GM23338 (cell line): ENCODE measurements around the gene INO80E.

Experiments
- CREB1 ChIP-seq: fragments of 250-450 bp; sonication (Bioruptor Pico); IDR thresholded peaks from 2 replicates; pipeline ENCODE4 v1.5.0; 2020; ENCODE audit warnings: low read depth, mild to moderate bottlenecking, moderate library complexity
- CTCF ChIP-seq, 2 experiments: fragments of 200-600 bp in 1 of 2; sonication (generic) in 1 of 2; conservative IDR thresholded peaks; 2 replicates each; pipeline versions ENCODE4 v1.5.1 to v1.6.1; 2016 to 2017; ENCODE audit warnings: antibody characterized with exemption in 2 of 2, low read depth in 2 of 2, mild to moderate bottlenecking in 2 of 2, moderate library complexity in 1 of 2
- EZH2 ChIP-seq: fragments of 200-600 bp; sonication (generic); IDR thresholded peaks from one replicate; pipeline ENCODE4 v1.8.0; 2017; ENCODE audit warnings: antibody characterized with exemption, mild to moderate bottlenecking, low read depth; ENCODE audit not compliant: unreplicated experiment
- EZH2phosphoT487 ChIP-seq: fragments of 200-600 bp; sonication (generic); IDR thresholded peaks from one replicate; pipeline ENCODE4 v1.8.1; 2018; ENCODE audit warnings: antibody characterized with exemption; ENCODE audit not compliant: unreplicated experiment
- JUNB ChIP-seq: IDR thresholded peaks from one replicate; pipeline ENCODE4 v1.6.1; 2016; ENCODE audit warnings: antibody characterized with exemption; ENCODE audit not compliant: unreplicated experiment
- NANOG ChIP-seq: IDR thresholded peaks from 2 replicates; pipeline ENCODE4 v1.6.1; 2016; ENCODE audit warnings: antibody characterized with exemption, borderline replicate concordance
- POLR2AphosphoS5 ChIP-seq: IDR thresholded peaks from 2 replicates; pipeline ENCODE4 v1.6.1; 2016; ENCODE audit warnings: antibody characterized with exemption, low read depth
- REST ChIP-seq: IDR thresholded peaks from one replicate; pipeline ENCODE4 v1.6.1; 2018; ENCODE audit warnings: antibody characterized with exemption; ENCODE audit not compliant: unreplicated experiment
- ZNF331 ChIP-seq: fragments of 250-450 bp; sonication (Bioruptor Pico); IDR thresholded peaks from 2 replicates; pipeline ENCODE4 v1.5.0; 2020; ENCODE audit warnings: low read depth, mild to moderate bottlenecking, moderate library complexity

GRCh38 chr16:30054959-30055553 lies 59.0 kb downstream of the INO80E start:
- TF ChIP-seq POLR2AphosphoS5 (no peak), CTCF (conservative IDR thresholded peaks at IDR 0.05; ENCODE audit: low read depth in 2 of 2) (peak; percentile 68 to 88), EZH2phosphoT487 (no peak), REST (no peak), EZH2 (no peak), CREB1 (CRISPR knock-in tag) (no peak), NANOG (no peak), ZNF331 (CRISPR knock-in tag) (no peak), JUNB (no peak)
